Breast epithelium (tissue), 4 donors: Measurements from ENCODE around the gene C14orf180. TPM values are rescaled to one million over a fixed set of nuclear protein-coding genes. Genes with fewer than 3 reads are reported as not detected.

Experiments
- DNase-seq, 2 donors: peaks; one replicate each; pipeline ENCODE4 v3.0.0-alpha.2; 2019; ENCODE audit warnings: low spot score in 2 of 2
- H3K27ac ChIP-seq, 2 donors: fragments of 200-600 bp; sonication (generic) in 1 of 2; one replicate each; pipeline ENCODE4 v1.5.1; 2016 to 2019; ENCODE audit warnings: mild to moderate bottlenecking in 1 of 2
- H3K27me3 ChIP-seq, 2 donors: fragments of 200-600 bp; sonication (generic) in 1 of 2; one replicate each; pipeline versions ENCODE4 v1.5.1 to v1.6.0; 2017 to 2019; ENCODE audit warnings: control low read depth in 1 of 2, mild to moderate bottlenecking in 1 of 2
- H3K36me3 ChIP-seq: fragments of 200-600 bp; one replicate; pipeline ENCODE4 v1.5.1; 2019
- H3K4me1 ChIP-seq, 2 donors: fragments of 200-600 bp; sonication (generic); one replicate each; pipeline ENCODE4 v1.5.1; 2016 to 2019; ENCODE audit warnings: control low read depth in 1 of 2
- H3K4me3 ChIP-seq, 3 donors: fragments of 200-600 bp; sonication (generic); 1 replicate in 2 of 3; 2 replicates in 1 of 3; pipeline ENCODE4 v1.5.1; 2016 to 2019; ENCODE audit warnings: mild to moderate bottlenecking in 3 of 3, moderate library complexity in 2 of 3
- H3K9me3 ChIP-seq, 2 donors: fragments of 200-600 bp; sonication (generic) in 1 of 2; one replicate each; pipeline ENCODE4 v1.5.1; 2016 to 2019; ENCODE audit warnings: control low read depth in 1 of 2
- POLR2A ChIP-seq: fragments of 450-650 bp; IDR thresholded peaks from one replicate; pipeline ENCODE4 v1.6.1; 2016; ENCODE audit warnings: antibody characterized with exemption, mild to moderate bottlenecking, moderate library complexity
- POLR2AphosphoS5 ChIP-seq, 3 donors: sonication (generic); formaldehyde crosslinking; IDR thresholded peaks; one replicate each; pipeline ENCODE4 v1.6.1; 2017; ENCODE audit warnings: antibody characterized with exemption in 3 of 3
- intact Hi-C: fragments of 100-400 bp; cut with DNase I; formaldehyde crosslinking; loops from one replicate; pipeline ENCODE4 v1.15.1; 2023; ENCODE audit warnings: low total_unique reads
- total RNA-seq, 3 donors: library from RNA; depleted of rRNA; stranded (reverse); fragments of >200 nt; gene quantifications; one replicate each; pipeline ENCODE4 v1.1.0, GENCODE V29; 2016
- TF ChIP-seq, protein P1 (sequence below), 3 donors: fragments of 450-650 bp; IDR thresholded peaks; one replicate each; pipeline ENCODE4 v1.5.1; 2016 to 2017; ENCODE audit warnings: antibody characterized with exemption in 3 of 3, mild to moderate bottlenecking in 3 of 3, moderate library complexity in 3 of 3

The C14orf180 gene
- total RNA-seq, 3 donors from 2014 or later = 1.3 to 32.3 (median 4.2) TPM

- no peaks in the 10 kb centered on the region for H3K4me1 ChIP-seq
- H3K4me3 ChIP-seq = no peak overlapping the region
- no peaks in the 10 kb centered on the region for H3K36me3 ChIP-seq
- no peaks in the 10 kb centered on the region for H3K9me3 ChIP-seq
- DNase-seq = no peak
- TF ChIP-seq POLR2AphosphoS5 (IDR thresholded peaks at IDR 0.05) = no peak
- H3K27me3 ChIP-seq = peaks cover 0 to 55% of the 10 kb centered on the region in 2 donors
- intact Hi-C loops = no loop called here
- H3K27ac ChIP-seq = no peak overlapping the region
Observed at GRCh38 chr14:104637546-104638003, 58.0 kb downstream of the C14orf180 start.

GRCh38 chr14:104638190-104638589 is 58.6 kb downstream of the C14orf180 start:
- DNase-seq = no peak
- H3K36me3 ChIP-seq = no peaks in the 10 kb centered on the region
- no peaks in the 10 kb centered on the region for H3K9me3 ChIP-seq
- TF ChIP-seq POLR2A (no peak), POLR2AphosphoS5 (IDR thresholded peaks at IDR 0.05) (no peak)
- TF ChIP-seq, protein P1, sequence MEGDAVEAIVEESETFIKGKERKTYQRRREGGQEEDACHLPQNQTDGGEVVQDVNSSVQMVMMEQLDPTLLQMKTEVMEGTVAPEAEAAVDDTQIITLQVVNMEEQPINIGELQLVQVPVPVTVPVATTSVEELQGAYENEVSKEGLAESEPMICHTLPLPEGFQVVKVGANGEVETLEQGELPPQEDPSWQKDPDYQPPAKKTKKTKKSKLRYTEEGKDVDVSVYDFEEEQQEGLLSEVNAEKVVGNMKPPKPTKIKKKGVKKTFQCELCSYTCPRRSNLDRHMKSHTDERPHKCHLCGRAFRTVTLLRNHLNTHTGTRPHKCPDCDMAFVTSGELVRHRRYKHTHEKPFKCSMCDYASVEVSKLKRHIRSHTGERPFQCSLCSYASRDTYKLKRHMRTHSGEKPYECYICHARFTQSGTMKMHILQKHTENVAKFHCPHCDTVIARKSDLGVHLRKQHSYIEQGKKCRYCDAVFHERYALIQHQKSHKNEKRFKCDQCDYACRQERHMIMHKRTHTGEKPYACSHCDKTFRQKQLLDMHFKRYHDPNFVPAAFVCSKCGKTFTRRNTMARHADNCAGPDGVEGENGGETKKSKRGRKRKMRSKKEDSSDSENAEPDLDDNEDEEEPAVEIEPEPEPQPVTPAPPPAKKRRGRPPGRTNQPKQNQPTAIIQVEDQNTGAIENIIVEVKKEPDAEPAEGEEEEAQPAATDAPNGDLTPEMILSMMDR (IDR thresholded peaks at IDR 0.05) = no peak
- H3K4me1 ChIP-seq = no peaks in the 10 kb centered on the region
- intact Hi-C loops = no loop called here
- no peak overlapping the region for H3K27ac ChIP-seq
- H3K4me3 ChIP-seq = no peak overlapping the region
- peaks cover 0 to 55% of the 10 kb centered on the region in 2 donors for H3K27me3 ChIP-seq

DNA sequence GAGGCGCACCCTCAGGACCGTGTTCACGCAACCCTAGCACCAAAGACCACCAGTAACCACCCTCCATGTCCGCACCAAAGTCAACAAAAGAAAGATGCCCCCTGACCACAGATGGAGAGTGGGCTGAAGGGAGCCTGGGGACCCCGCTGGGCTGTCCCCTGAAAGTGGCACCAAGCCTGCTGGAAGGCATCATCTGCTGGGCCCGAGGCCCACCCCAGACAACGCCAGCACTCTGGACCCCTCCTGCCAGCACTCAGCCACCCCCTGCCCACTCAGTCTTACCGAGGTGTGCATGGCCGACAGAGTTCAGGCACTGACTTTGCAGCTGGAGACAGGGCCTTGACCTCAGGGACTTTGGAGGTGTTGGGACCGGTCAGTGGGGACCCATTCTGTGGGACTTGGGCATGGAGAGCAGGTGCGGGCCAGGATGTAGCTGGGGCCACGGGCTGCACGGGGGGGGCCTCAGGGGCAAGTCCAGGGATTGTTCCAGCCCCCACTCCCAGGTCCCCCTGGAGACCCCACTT is 59.4 kb downstream of the C14orf180 start:
- intact Hi-C loops = no loop called here
- H3K4me1 ChIP-seq = no peaks in the 10 kb centered on the region
- no peaks in the 10 kb centered on the region for H3K36me3 ChIP-seq
- H3K9me3 ChIP-seq = no peaks in the 10 kb centered on the region
- no peak overlapping the region for H3K27ac ChIP-seq
- TF ChIP-seq, protein P1 (IDR thresholded peaks at IDR 0.05) = no peak
- no peak for TF ChIP-seq POLR2A
- no peak for TF ChIP-seq POLR2AphosphoS5 (IDR thresholded peaks at IDR 0.05)
- peaks cover 0 to 48% of the 10 kb centered on the region in 2 donors for H3K27me3 ChIP-seq
- no peak overlapping the region for H3K4me3 ChIP-seq
- no peak for DNase-seq

GRCh38 chr14:104639471-104639870 is 59.9 kb downstream of the C14orf180 start:
- no peaks in the 10 kb centered on the region for H3K36me3 ChIP-seq
- peaks cover 0 to 43% of the 10 kb centered on the region in 2 donors for H3K27me3 ChIP-seq
- TF ChIP-seq POLR2A = no peak
- no peak for TF ChIP-seq POLR2AphosphoS5 (IDR thresholded peaks at IDR 0.05)
- TF ChIP-seq, protein P1 (IDR thresholded peaks at IDR 0.05) = no peak
- intact Hi-C loops = no loop called here
- no peaks in the 10 kb centered on the region for H3K4me1 ChIP-seq
- no peak overlapping the region for H3K27ac ChIP-seq
- H3K9me3 ChIP-seq = no peaks in the 10 kb centered on the region
- no peak overlapping the region for H3K4me3 ChIP-seq
- DNase-seq = no peak

Other genes with a start within 250 kb of the C14orf180 start
- not detected for gene TMEM179, start 25.0 kb downstream of the C14orf180 start, total RNA-seq
- gene INF2, start 109.9 kb downstream of the C14orf180 start, total RNA-seq = 10 to 100 TPM; 31.0 to 70.9 (median 51.5) TPM
- 10 to 100 TPM in 1 of 3 donors, 1 to 10 TPM in 2; 6.9 to 13.0 (median 7.3) TPM for gene ADSS1, start 144.5 kb downstream of the C14orf180 start, total RNA-seq
- 100 to 1,000 TPM; 181 to 225 (median 223) TPM for gene SIVA1, start 173.4 kb downstream of the C14orf180 start, total RNA-seq
- gene AKT1, start 216.0 kb downstream of the C14orf180 start, total RNA-seq = 100 to 1,000 TPM in 2 of 3 donors, 10 to 100 TPM in 1; 91.9 to 119 (median 116) TPM
- gene ZBTB42, start 221.3 kb downstream of the C14orf180 start, total RNA-seq = 10 to 100 TPM in 1 of 3 donors, 1 to 10 TPM in 2; 3.5 to 11.4 (median 9.2) TPM